ENCODE data around the gene STRN4.
"Not testable (repeated sequence)": the region's sequence is repeated elsewhere in the genome, so short reads cannot be mapped to it uniquely, and the experiment has no call there.

STRN4 gene

DNA sequence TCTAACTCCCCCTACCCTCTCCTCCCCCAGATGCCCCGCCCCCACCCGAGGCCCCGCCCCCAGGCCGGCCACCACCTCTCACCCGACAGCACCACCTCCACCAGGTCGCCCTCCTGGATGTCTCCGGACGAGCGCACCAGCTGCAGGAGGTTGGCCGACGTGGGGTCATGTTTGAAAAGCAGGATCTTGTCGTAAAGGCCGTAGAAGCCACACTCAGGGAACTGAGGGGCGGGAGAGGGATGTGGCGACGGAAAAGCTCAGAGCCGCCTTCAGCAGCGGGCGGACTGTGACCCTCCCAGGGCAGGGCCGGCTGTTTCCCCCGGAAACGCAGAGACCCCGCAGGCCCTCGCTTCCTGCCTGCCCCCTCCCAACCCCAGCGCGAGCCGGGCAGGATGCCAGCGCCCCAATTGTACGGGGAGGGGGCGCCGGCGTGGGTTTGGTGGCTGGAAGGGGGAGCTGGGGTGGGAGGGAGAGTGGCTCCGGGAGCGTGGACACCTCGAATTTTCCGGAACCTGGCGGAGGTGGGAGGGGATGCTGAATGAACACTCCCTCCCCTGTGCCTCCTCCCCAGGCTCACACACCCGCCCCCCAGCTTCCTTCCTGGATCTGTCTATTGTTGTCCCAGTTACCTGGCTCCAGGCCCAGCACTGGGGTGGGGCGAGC, 32.3 kb downstream of the STRN4 start:
- peak; percentile 85 for DNase-seq (ENCODE audit: low spot score)

DNA sequence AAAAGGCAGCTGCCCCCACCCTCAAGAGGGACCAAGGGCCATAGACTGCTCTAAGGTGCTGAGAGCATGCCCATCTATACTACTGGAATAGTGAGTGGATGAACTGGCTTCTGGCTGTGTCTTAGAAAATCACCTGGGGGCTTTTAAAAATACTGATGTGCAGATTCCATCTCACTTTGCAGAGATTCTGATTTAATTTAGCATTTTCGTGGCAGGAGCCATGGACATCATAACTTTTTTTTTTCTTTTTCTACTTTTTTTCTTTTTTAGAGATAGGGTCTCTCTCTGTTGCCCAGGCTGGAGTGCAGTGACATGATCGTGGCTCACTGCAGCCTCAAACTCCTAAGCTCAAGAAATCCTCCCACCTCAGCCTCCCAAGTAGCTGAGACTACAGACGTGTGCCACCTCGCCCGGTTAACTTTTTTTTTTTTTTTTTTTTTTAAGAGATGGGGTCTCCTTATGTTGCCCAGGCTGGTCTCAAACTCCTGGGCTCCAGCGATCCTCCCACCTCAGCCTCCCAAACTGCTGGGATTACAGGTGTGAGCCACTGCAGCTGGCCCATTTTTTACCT, 33.4 kb downstream of the STRN4 start:
- not testable (repeated sequence) for DNase-seq (ENCODE audit: low spot score)

DNA sequence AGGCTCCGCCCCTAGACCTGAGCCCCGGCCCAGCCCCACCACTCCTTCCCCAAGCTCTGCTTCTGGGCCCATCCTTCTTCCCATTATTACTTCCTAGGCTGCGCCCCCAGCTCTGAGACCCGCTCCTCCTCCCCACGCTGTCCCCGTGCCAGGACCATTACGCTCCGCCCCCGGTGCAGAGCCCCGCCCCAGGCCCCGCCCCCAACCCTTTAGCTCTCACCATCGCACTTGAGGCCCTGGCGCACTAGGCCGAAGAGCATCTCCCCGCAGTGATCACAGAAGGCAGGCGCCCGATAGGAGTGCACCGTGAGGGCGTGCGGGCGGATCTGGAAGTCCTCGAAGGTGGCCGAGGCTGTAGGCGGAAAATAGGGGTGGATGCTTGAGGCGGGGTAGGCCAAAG, 35.6 kb downstream of the STRN4 start:
- DNase-seq (ENCODE audit: low spot score), result no peak

DNA sequence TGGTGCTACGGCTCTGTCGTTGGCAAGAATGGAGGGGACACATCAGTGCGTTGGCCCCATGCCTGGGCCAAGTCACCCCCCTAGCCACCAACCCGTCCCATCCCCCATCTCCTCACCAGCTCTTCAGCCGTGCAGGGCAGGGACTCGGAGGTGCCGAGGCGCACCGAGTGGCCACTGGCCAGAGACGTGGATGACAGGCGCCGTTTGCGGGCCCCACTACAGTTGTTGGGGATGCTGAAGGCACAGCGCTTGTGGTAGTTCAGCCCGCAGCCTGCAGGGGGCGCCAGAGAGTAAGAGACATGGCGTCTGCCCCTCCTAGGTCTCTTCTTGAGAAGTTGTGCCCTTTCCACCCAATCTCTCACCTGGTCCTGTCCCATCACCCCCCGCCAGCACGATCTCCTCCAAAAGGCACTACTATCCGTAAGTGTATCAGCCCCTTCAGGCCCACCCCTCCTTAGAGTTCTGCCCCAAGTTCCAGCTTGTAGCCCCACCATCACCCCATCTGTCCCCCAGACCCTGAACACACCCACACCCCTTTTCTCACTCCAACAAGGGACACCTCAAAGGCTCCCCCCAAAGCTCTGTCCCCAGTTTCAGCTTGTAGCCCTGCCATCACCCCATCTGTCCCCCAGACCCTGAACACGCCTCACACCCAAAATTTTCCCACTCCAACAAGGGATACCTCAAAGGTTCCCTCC, 41.7 kb downstream of the STRN4 start:
- peak; percentile 80 for DNase-seq (ENCODE audit: low spot score)

- DNase-seq (ENCODE audit: low spot score), result no peak
Measured at GRCh38 chr19:46700704-46701103, 45.5 kb downstream of the STRN4 start.

DNA sequence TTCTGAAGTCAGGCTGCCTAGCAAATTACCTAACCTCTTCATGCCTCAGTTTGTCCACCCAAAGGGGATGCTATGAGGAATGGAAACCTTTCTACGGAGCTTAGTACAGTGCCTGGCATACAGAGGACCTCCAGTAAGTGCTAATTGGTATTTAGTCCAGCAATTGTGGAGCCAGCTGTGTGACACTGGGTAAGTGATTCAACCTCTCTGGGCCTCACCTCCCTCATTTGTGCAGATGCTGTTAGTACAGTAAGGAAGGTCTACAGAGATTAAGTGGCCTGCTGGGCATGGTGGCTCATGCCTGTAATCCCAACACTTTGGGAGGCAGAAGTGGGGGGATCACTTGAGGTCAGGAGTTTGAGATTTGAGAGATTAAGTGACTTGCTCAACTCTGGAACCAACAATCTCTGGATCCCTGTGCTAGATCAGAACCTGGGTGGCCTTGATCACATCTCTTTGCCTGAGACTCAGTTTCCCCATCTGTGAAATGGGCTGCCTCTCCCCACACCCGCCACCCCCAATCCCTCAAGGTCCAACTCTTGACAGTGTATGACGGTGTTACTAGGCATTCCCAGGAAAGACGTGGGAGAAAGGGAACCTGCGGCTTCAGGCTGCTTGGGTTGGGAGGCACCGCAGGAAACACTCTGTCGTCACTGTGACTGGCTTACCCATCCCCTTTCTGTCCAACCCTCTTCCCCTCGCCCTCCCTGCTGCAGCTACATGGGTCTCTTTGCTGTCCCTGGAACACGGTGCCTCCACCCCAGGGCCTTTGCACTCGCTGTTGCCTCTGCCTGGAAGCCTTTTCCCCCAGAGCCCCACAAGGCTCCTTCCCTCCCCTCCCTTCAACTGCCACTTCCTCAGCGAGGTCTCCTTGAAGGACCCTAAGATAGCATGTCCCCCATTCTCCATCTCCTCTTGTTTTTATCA, 47.6 kb downstream of the STRN4 start:
- no peak for DNase-seq (ENCODE audit: low spot score)

DNA sequence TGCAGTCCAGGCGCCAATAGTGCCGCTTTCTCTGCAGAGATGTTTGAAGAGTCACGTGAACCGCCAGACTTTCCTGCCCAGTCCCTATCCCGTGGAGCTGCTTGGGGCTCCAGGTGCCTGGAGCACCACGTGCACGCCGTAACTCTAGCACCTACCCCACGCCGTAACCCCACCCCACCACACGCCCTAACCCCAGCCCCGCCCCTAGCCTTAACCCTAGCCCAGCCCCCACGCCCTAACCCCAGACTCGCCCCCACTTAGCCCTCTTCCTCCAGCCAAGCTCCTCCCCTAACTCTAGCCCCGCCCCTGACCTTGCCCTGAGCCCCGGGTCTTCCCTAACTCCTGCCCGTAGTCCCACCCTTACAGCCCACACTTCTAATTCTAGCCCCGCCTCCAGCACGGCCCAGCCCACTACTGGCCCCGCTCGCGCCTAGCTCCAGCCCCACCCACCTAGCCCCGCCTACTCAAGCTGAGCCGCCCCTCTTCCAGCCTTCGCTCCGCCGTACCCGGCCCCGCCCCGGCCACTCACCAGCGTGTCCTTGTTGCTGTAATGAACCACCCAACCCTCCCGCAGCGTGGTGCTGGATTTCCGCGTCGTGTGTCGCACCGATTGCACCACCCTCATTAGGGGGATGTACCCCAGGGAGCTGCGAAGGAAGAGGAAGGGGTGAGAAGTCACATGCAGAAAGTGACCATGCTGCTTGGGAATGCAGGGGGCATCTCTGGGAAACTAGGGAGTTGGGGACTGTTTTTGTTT, 48.9 kb downstream of the STRN4 start:
- DNase-seq (ENCODE audit: low spot score), result peak; percentile 96

DNA sequence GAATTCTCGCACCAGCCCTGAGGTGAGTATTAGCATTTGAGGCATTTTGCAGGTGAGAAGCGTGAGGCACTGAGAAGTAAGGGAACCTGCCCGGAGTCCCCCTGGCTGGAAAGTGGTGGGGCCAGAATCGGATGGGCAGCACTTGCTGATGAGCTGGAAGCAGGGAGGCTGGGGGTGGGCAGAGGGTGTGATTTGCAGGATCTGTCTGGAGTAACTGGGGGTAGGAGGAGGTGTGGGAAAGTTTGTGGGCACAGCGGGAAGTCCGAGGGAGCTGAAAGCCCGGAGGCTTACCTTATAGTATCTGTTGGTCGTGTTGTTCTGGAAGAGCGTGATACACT, 49.4 kb downstream of the STRN4 start:
- DNase-seq (ENCODE audit: low spot score), result no peak

DNA sequence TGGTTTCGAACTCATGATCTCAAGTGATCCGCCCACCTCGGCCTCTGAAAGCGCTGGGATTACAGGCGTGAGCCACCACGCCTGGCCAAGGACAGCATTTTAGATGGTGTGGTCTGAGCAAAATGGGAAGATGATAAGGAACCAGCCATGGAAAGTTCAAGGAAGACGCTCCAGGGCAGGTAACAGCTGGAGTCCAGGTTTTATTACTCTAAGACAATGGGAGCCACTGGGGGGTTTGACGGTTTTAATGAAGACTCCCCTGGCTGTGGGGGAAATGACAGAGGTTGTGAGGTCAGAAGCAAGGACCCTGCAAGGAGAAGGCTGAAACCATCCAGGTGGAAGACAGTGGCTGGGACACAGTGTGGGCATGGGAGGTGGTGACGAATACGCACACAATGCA, 50.2 kb downstream of the STRN4 start:
- DNase-seq (ENCODE audit: low spot score), result no peak

DNA sequence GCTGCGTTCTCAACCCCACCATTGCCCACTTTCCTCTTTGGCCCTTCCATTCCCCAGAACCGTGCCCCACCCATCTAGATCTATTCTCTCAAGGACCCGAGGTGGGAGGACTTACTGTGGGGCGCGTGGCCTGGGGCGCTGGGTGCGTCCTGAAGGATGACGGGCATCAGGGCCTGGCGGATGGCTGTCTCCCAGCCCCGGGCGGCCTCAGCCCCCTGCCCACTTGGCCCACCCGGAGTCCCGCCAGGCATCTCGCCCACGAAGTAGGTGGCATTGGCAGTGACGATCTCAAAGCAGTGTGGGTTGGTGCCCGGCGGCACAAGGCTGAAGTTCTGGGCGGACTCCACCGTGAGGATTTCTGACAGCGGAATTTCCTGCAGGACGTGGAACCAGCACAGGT, 52.5 kb downstream of the STRN4 start:
- no peak for DNase-seq (ENCODE audit: low spot score)

DNA sequence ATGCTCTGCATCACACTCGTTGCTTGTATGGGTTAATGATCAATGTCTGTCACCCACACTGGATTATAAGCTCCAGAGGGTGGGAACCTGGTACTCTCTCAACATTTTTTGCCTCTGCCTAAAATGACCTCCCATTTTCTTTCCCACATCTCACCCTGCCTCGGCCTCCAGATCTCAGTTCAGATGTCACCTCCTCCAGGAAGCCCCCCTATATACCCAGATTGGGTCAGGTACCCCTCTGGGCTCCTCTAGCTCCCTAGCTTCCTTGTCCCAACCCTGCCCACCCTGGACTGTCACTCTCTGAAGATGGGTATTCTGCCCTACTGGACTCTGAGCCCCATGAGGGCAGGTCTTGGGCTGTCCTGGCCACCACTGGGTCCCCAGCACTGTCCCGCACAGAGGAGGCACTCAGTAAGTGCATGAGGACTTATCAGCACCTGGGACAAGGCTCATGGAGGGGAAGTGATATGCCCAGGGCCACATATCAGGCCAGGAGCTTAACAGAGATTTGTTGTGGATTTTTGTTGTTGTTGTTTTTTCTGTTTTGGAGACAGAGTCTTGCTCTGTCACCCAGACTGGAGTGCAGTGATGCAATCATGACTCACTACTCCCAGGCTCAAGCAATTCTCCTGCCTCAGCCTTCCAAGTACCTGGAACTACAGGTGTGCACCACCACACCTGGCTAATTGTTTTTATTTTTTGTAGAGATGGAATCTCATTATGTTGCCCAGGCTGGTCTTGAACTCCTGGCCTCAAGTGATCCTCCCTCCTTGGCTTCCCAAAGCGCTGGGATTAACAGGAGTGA, 53.1 kb downstream of the STRN4 start:
- no peak for DNase-seq (ENCODE audit: low spot score)

- no peak for DNase-seq (ENCODE audit: low spot score)
Measured at GRCh38 chr19:46691948-46692347, 54.3 kb downstream of the STRN4 start.

- no peak for DNase-seq (ENCODE audit: low spot score)
Measured at GRCh38 chr19:46691104-46691503, 55.1 kb downstream of the STRN4 start.

GRCh38 chr19:46689358-46689757, 56.9 kb downstream of the STRN4 start:
- DNase-seq (ENCODE audit: low spot score), result no peak

DNA sequence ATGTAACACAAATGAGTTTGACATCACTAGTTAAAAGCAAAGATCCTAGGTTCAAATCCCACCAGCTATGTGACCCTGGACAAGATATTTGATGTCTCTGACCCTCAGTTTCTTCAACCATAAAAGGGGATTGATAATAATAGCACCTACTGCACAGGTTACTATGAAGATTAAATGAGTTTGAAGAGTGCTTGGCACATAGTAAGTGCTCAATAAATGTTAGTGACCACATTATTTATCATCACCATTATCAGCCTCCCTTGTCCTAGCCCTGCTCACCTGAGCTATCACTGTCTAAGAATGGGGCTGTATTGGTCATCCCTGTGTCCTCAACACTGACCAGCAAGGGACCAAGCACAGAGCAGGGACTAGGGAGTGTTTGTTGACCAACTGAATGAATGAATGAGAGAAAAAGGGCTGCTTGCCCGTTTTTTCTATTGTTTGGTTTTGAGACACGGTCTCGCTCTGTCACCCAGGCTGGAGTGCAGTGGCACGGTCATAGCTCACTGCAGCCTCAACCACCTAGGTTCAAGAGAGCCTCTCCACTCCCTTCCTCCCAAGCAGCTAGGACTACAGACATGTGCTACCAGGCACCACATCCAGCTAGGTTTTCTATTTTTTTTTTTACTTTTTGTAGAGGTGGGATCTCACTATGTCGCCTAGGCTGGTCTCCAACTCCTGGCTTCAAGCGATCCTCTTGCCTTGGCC, 58.7 kb downstream of the STRN4 start:
- DNase-seq (ENCODE audit: low spot score), result no peak

GRCh38 chr19:46685189-46685588, 61.1 kb downstream of the STRN4 start:
- DNase-seq (ENCODE audit: low spot score), result no peak

GRCh38 chr19:46678110-46678732, 68.0 kb downstream of the STRN4 start:
- peak; percentile 61 for DNase-seq (ENCODE audit: low spot score)

DNA sequence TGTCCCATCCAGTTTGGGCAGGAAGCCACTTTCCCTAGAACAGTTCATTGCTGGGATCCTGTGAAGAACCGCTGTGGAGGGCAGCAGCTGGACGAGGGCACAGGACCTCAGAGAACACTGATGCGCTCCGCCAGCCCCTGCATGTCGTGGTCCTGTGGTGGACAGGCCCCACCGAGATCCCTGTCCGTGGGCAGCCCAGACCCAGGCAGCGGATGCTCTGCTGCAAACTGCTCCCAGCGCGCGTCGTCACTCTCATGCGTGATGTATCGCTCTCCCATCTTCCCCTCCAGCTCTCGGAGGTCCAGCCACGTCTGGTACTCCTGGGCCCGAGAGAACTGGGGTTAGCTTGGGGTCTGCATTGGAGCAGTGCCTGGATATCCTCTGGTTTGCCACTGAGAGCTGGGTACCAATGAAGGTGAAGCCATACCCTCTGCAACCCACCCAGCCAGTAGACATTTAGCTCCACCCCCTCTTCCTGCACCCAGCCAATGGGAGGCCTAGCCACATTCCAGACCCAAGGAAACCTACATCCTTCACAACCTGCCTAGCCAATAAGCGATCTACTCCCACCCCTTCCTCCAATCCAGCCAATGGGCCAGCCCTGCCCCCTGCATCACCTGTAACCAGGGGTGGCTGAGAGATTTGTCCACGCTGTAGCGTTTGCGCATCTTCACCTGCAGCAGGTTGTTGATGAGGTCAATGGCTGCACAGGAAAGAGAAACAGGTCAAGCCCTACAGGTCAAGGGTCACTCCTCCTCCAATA, 71.7 kb downstream of the STRN4 start:
- no peak for DNase-seq (ENCODE audit: low spot score)

DNA sequence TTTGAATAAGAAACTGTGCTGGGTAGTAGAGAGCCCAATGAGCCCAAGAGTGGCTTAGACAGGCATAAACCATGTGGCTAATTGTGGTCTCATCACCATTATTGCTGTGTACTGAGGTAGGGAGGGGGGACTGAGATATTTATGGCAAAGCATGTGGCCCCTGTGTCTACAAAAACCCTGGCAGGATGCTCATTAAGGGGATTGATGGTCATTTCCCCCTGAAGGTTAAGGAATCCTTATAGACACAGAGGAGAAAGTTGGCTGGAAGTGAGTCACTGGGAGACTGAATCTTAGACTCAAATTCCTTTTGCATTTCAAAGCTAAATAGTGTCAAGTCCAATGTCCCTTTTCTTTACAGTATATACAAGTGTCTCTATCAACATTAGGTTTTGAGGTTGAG, 75.4 kb downstream of the STRN4 start:
- no peak for DNase-seq (ENCODE audit: low spot score)

Measured in COLO829 (cell line).